HepG2 (cell line): ENCODE measurements around the gene WASHC3. TPM values are rescaled to one million over a fixed set of nuclear protein-coding genes. Genes with fewer than 3 reads are reported as not detected.
A peak's percentile ranks its signal among the peaks of the same experiment; 100 is the strongest.

Experiments used
- CHCHD3 ChIP-seq: sonication (generic); formaldehyde crosslinking; IDR thresholded peaks from 2 replicates; pipeline ENCODE4 v1.8.0; 2022; ENCODE audit warnings: mild to moderate bottlenecking, missing genetic modification reagents, moderate library complexity
- CREM ChIP-seq, 2 experiments: sonication (generic) in 1 of 2; formaldehyde crosslinking in 1 of 2; IDR thresholded peaks; 2 replicates each; pipeline versions ENCODE4 v1.4.0 to v1.6.1; 2016 to 2020; ENCODE audit warnings: antibody characterized with exemption in 1 of 2, mild to moderate bottlenecking in 1 of 2, missing genetic modification reagents in 1 of 2
- ELF1 ChIP-seq: sonication (generic); formaldehyde crosslinking; IDR thresholded peaks from 2 replicates; pipeline ENCODE4 v1.4.0; 2020; ENCODE audit warnings: missing genetic modification reagents
- GTF3A ChIP-seq: sonication (generic); formaldehyde crosslinking; conservative IDR thresholded peaks from 2 replicates; pipeline ENCODE4 v1.4.0; 2020; ENCODE audit warnings: mild to moderate bottlenecking, missing genetic modification reagents
- HIVEP1 ChIP-seq: sonication (generic); formaldehyde crosslinking; IDR thresholded peaks from 2 replicates; pipeline ENCODE4 v1.4.0; 2020; ENCODE audit warnings: mild to moderate bottlenecking, missing genetic modification reagents
- HNF4G ChIP-seq, 2 experiments: sonication (generic) in 1 of 2; formaldehyde crosslinking in 1 of 2; IDR thresholded peaks; 2 replicates each; pipeline versions ENCODE4 v1.4.0 to v1.6.1; 2011 to 2020; ENCODE audit warnings: borderline replicate concordance in 2 of 2, low read depth in 2 of 2, mild to moderate bottlenecking in 2 of 2, low read length in 1 of 2, missing genetic modification reagents in 1 of 2, moderate library complexity in 1 of 2
- MED1 ChIP-seq: sonication (generic); formaldehyde crosslinking; IDR thresholded peaks from 2 replicates; pipeline ENCODE4 v1.4.0; 2020; ENCODE audit warnings: missing genetic modification reagents
- MXD1 ChIP-seq: sonication (generic); formaldehyde crosslinking; IDR thresholded peaks from 2 replicates; pipeline ENCODE4 v1.4.0; 2020; ENCODE audit warnings: mild to moderate bottlenecking, missing genetic modification reagents
- MYC ChIP-seq: sonication (generic); formaldehyde crosslinking; IDR thresholded peaks from 2 replicates; pipeline ENCODE4 v1.9.0; 2021; ENCODE audit warnings: missing genetic modification reagents, borderline replicate concordance
- NR2F2 ChIP-seq: IDR thresholded peaks from 2 replicates; pipeline ENCODE4 v1.6.1; 2012; ENCODE audit warnings: low read depth, inconsistent platforms, borderline replicate concordance
- PAF1 ChIP-seq: IDR thresholded peaks from 2 replicates; pipeline ENCODE4 v1.6.1; 2016; ENCODE audit warnings: missing genetic modification reagents, missing compliant biosample characterization
- PAXIP1 ChIP-seq: sonication (generic); formaldehyde crosslinking; conservative IDR thresholded peaks from 2 replicates; pipeline ENCODE4 v1.4.0; 2020; ENCODE audit warnings: mild to moderate bottlenecking, missing genetic modification reagents, moderate library complexity
- RBFOX2 ChIP-seq: fragments of 200-400 bp; formaldehyde crosslinking; IDR thresholded peaks from 2 replicates; pipeline ENCODE4 v1.6.1; 2017; ENCODE audit warnings: low read depth, mild to moderate bottlenecking, low read length
- SALL1 ChIP-seq: sonication (generic); formaldehyde crosslinking; IDR thresholded peaks from 2 replicates; pipeline ENCODE4 v1.8.0; 2022; ENCODE audit warnings: mild to moderate bottlenecking, missing genetic modification reagents
- SMYD3 ChIP-seq: sonication (generic); formaldehyde crosslinking; IDR thresholded peaks from 2 replicates; pipeline ENCODE4 v1.8.1; 2023; ENCODE audit warnings: mild to moderate bottlenecking, missing genetic modification reagents
- TFDP1 ChIP-seq: IDR thresholded peaks from 2 replicates; pipeline ENCODE4 v1.6.1; 2016; ENCODE audit warnings: missing compliant biosample characterization, missing genetic modification reagents, borderline replicate concordance
- THAP9 ChIP-seq: sonication (generic); formaldehyde crosslinking; IDR thresholded peaks from 2 replicates; pipeline ENCODE4; 2020; ENCODE audit warnings: missing genetic modification reagents, mild to moderate bottlenecking, borderline replicate concordance
- ZBTB20 ChIP-seq: sonication (generic); formaldehyde crosslinking; IDR thresholded peaks from 2 replicates; pipeline ENCODE4 v1.8.1; 2023; ENCODE audit warnings: missing genetic modification reagents, low read depth, mild to moderate bottlenecking, borderline replicate concordance
- ZMAT3 ChIP-seq: sonication (generic); formaldehyde crosslinking; conservative IDR thresholded peaks from 2 replicates; pipeline ENCODE4 v1.7.0; 2021; ENCODE audit warnings: missing genetic modification reagents
- ZNF543 ChIP-seq: sonication (generic); formaldehyde crosslinking; IDR thresholded peaks from 2 replicates; pipeline ENCODE4 v1.4.0; 2020; ENCODE audit warnings: mild to moderate bottlenecking, missing genetic modification reagents
- polyA plus RNA-seq, 8 experiments: library from polyadenylated mRNA; depleted of rRNA in 3 of 8; stranded (reverse) in 7 of 8; unstranded in 1 of 8; fragments of >200 nt; fragmentation: Illumina TruSeq in 4 of 8; extraction: Trizol in 4 of 8; gene quantifications; 2 replicates each; pipeline versions ENCODE4 v1.2.1 to v1.2.3, GENCODE V29; 2011 to 2016; ENCODE audit warnings: low read depth in 4 of 8, missing spikeins in 1 of 8, mixed read lengths in 1 of 8; ENCODE audit not compliant: insufficient read depth in 1 of 8
- total RNA-seq, 5 experiments: library from RNA; depleted of rRNA; stranded (reverse); fragments of >200 nt; fragmentation: Illumina TruSeq; extraction: Trizol; gene quantifications; 2 replicates each; pipeline ENCODE4 v1.2.3, GENCODE V29; 2016; ENCODE audit warnings: low read depth in 1 of 5

WASHC3 gene
- total and polyA plus RNA-seq, 2 of the 13 experiments (the other 11 are each of a cell fraction or from before 2014, with no cell fraction given): 32.7 to 47.3 TPM

- 0 out of 2 replicates have a peak, but pooled peaks have one; percentile 18 for TF ChIP-seq THAP9 (CRISPR knock-in tag)
- no peak for TF ChIP-seq PAF1 (CRISPR knock-in tag)
- peak; percentile 55; the same call in 1 of the 2 replicates for TF ChIP-seq SALL1
- peak; percentile 59; the same call in 1 of the 2 replicates for TF ChIP-seq RBFOX2
- TF ChIP-seq HIVEP1 (CRISPR knock-in tag): peak; percentile 51; the same call in 1 of the 2 replicates
- no peak for TF ChIP-seq ZMAT3 (CRISPR knock-in tag)
- TF ChIP-seq ELF1 (CRISPR knock-in tag): peak; percentile 93
- TF ChIP-seq MXD1 (CRISPR knock-in tag): no peak; the same call in 1 of the 2 replicates
- TF ChIP-seq HNF4G (IDR thresholded peaks at IDR 0.05; ENCODE audit: borderline replicate concordance, low read depth, low read length): no peak
- TF ChIP-seq HNF4G (CRISPR knock-in tag; IDR thresholded peaks at IDR 0.05; ENCODE audit: borderline replicate concordance, low read depth): 0 out of 2 replicates have a peak, but pooled peaks have one; percentile 42
- TF ChIP-seq CHCHD3 (CRISPR knock-in tag): no peak
- TF ChIP-seq SMYD3 (CRISPR knock-in tag): no peak
- 0 out of 2 replicates have a peak, but pooled peaks have one; percentile 30 for TF ChIP-seq PAXIP1
- peak; percentile 96 for TF ChIP-seq CREM (IDR thresholded peaks at IDR 0.05)
- no peak for TF ChIP-seq CREM (CRISPR knock-in tag; IDR thresholded peaks at IDR 0.05)
- no peak for TF ChIP-seq NR2F2
- TF ChIP-seq ZBTB20 (CRISPR knock-in tag): peak; percentile 19; the same call in 1 of the 2 replicates
- TF ChIP-seq MYC: peak; percentile 50; the same call in 1 of the 2 replicates
- peak; percentile 37; the same call in 1 of the 2 replicates for TF ChIP-seq TFDP1 (CRISPR knock-in tag)
- no peak for TF ChIP-seq MED1 (CRISPR knock-in tag)
- no peak for TF ChIP-seq GTF3A
- no peak for TF ChIP-seq ZNF543 (CRISPR knock-in tag)
Measured at GRCh38 chr12:102061560-102062418, at the start of gene WASHC3 (continued).
